Keratinocyte (primary cell): ENCODE measurements around the gene HSFX2. TPM values are rescaled to one million over a fixed set of nuclear protein-coding genes. Genes with fewer than 3 reads are reported as not detected.

Source experiments
- polyA plus RNA-seq, 5 experiments: library from polyadenylated mRNA; depleted of rRNA in 3 of 5; stranded (reverse) in 3 of 5; stranded (forward) in 1 of 5; unstranded in 1 of 5; fragments of >200 nt; gene quantifications; 1 replicate in 1 of 5; 2 replicates in 3 of 5; 3 replicates in 1 of 5; pipeline versions ENCODE4 v1.2.1 to v1.2.3, GENCODE V29; 2011 to 2012; ENCODE audit warnings: missing spikeins in 2 of 5, low read depth in 1 of 5, low replicate concordance in 1 of 5

HSFX2 gene
- polyA plus RNA-seq, 1 donor (not counting 4 experiments of a cell fraction or from before 2014, with no cell fraction given) = 0.10 TPM

Other genes starting within 250 kb of the HSFX2 start
- gene IDS, start 90.0 kb downstream of the HSFX2 start, polyA plus RNA-seq = 51.3 to 85.6 TPM (median 59.7 TPM) in 3 replicates
- gene EOLA1, start 54.3 kb downstream of the HSFX2 start, polyA plus RNA-seq = 8.9 to 12.4 TPM (median 9.3 TPM) in 3 replicates
- gene HSFX3, start 45.4 kb downstream of the HSFX2 start, polyA plus RNA-seq = not detected in 3 replicates
- not detected in 3 replicates for gene MAGEA9B, start 7.9 kb downstream of the HSFX2 start, polyA plus RNA-seq
- gene TMEM185A, start 36.5 kb upstream of the HSFX2 start, polyA plus RNA-seq = 19.5 to 23.0 TPM (median 21.1 TPM) in 3 replicates
- not detected in 3 replicates for gene MAGEA11, start 116.7 kb upstream of the HSFX2 start, polyA plus RNA-seq
- gene HSFX1, start 178.8 kb upstream of the HSFX2 start, polyA plus RNA-seq = 0.23 TPM in 1 of 3 replicates, not detected in the others
- gene MAGEA9, start 186.6 kb upstream of the HSFX2 start, polyA plus RNA-seq = not detected in 3 replicates